Tibial artery (tissue), 4 donors: ENCODE results near the gene FOXJ3.
A peak's percentile ranks its signal among the peaks of the same experiment; 100 is the strongest.

ENCODE experiments used
- DNase-seq, 2 donors: peaks; one replicate each; pipeline ENCODE4 v3.0.0-alpha.2; 2019
- H3K27ac ChIP-seq, 2 donors: fragments of 200-600 bp; sonication (generic) in 1 of 2; 1 replicate in 1 of 2; 2 replicates in 1 of 2; pipeline ENCODE4 v1.5.1; 2018 to 2019; ENCODE audit warnings: mild to moderate bottlenecking in 1 of 2
- H3K27me3 ChIP-seq, 2 donors: fragments of 200-600 bp; sonication (generic) in 1 of 2; one replicate each; pipeline versions ENCODE4 v1.5.1 to v1.6.0; 2016 to 2019
- H3K36me3 ChIP-seq, 3 donors: fragments of 200-600 bp; sonication (generic) in 2 of 3; one replicate each; pipeline ENCODE4 v1.5.1; 2016 to 2019; ENCODE audit warnings: mild to moderate bottlenecking in 2 of 3
- H3K4me1 ChIP-seq, 4 donors: fragments of 200-600 bp; sonication (generic) in 2 of 4; 1 replicate in 3 of 4; 2 replicates in 1 of 4; pipeline ENCODE4 v1.5.1; 2016 to 2019
- H3K4me3 ChIP-seq, 2 donors: fragments of 200-600 bp; sonication (generic) in 1 of 2; 1 replicate in 1 of 2; 2 replicates in 1 of 2; pipeline ENCODE4 v1.5.1; 2018 to 2019; ENCODE audit warnings: mild to moderate bottlenecking in 2 of 2
- H3K9me3 ChIP-seq, 3 donors: fragments of 200-600 bp; sonication (generic) in 1 of 3; one replicate each; pipeline ENCODE4 v1.5.1; 2016 to 2019
- intact Hi-C: fragments of 100-400 bp; cut with DNase I; formaldehyde crosslinking; loops from one replicate; pipeline ENCODE4 v1.15.0; 2023; ENCODE audit warnings: low total_unique reads
- TF ChIP-seq, protein P1 (sequence below), 2 experiments: fragments of 200-600 bp in 1 of 2; fragments of 450-650 bp in 1 of 2; IDR thresholded peaks; one replicate each; pipeline ENCODE4 v1.5.1; 2017 to 2019; ENCODE audit warnings: antibody characterized with exemption in 2 of 2, mild to moderate bottlenecking in 1 of 2, moderate library complexity in 1 of 2

FOXJ3 gene

DNA sequence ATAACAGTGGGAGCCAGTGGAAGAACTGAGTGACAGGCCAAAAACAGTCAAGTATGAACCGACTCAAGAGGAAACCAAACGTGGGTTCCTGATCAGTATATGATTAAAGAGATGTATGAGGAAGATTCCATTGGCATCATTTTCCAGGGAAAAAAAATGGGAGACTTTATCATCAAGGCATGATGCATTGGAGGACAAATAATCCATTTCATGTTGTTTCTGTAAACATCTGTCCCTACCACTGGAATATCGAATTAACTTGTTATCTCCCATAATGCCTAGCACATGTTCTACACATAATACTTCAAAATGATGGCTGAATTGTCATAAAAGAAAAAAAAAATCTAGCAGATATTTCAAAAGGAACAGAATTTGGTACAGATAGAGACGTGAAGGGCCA lies 13.3 kb downstream of the FOXJ3 start:
- no peaks in the 10 kb centered on the region for H3K27me3 ChIP-seq
- H3K4me3 ChIP-seq: no peak overlapping the region
- H3K4me1 ChIP-seq: peaks cover 0 to 73% (median 35%) of the 10 kb centered on the region in 4 donors
- TF ChIP-seq, protein P1, sequence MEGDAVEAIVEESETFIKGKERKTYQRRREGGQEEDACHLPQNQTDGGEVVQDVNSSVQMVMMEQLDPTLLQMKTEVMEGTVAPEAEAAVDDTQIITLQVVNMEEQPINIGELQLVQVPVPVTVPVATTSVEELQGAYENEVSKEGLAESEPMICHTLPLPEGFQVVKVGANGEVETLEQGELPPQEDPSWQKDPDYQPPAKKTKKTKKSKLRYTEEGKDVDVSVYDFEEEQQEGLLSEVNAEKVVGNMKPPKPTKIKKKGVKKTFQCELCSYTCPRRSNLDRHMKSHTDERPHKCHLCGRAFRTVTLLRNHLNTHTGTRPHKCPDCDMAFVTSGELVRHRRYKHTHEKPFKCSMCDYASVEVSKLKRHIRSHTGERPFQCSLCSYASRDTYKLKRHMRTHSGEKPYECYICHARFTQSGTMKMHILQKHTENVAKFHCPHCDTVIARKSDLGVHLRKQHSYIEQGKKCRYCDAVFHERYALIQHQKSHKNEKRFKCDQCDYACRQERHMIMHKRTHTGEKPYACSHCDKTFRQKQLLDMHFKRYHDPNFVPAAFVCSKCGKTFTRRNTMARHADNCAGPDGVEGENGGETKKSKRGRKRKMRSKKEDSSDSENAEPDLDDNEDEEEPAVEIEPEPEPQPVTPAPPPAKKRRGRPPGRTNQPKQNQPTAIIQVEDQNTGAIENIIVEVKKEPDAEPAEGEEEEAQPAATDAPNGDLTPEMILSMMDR (IDR thresholded peaks at IDR 0.05): no peak
- H3K9me3 ChIP-seq: no peaks in the 10 kb centered on the region
- H3K27ac ChIP-seq: no peak overlapping the region
- H3K36me3 ChIP-seq: no peaks in the 10 kb centered on the region
- intact Hi-C loops: no loop called here
- no peak for DNase-seq

GRCh38 chr1:42320708-42321107 lies 14.3 kb downstream of the FOXJ3 start:
- Histone ChIP-seq H3K4me1 (peaks cover 0 to 84% (median 35%) of the 10 kb centered on the region in 4 donors), H3K27me3 (no peaks in the 10 kb centered on the region), H3K27ac (no peak overlapping the region), H3K9me3 (no peaks in the 10 kb centered on the region), H3K36me3 (no peaks in the 10 kb centered on the region), H3K4me3 (no peak overlapping the region)
- TF ChIP-seq, protein P1 (IDR thresholded peaks at IDR 0.05): no peak
- DNase-seq: no peak
- intact Hi-C loops: no loop called here

DNA sequence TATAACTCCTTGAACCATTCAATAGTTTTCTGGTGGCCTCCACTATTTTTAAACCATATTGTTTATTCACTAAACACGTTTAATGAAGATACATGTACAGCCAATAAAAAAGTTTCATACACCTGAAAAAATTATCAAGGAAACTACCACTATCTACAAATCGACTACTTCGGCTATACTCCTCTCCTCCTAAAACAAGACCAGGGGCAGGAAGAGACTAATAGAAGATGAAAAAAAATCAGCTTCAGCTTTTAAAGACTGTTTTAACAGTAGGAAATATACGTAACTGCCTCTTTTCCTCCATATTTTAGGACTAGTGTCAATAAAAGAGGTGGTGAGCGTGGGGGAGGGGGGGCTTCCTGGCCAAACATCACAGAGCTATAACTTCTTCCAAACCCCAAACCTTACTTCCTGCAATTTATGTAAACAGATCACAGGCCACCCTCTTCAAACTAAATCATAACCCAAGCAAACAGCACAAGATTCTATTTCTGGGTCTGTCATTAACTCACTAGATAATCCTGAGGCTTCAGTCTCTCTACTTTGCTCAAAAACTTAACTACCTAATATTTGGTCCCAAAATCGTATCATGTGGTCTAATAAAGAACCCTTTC lies 15.1 kb downstream of the FOXJ3 start:
- DNase-seq: no peak
- TF ChIP-seq, protein P1 (IDR thresholded peaks at IDR 0.05): no peak
- Histone ChIP-seq H3K36me3 (no peaks in the 10 kb centered on the region), H3K4me1 (peaks cover 0 to 85% (median 39%) of the 10 kb centered on the region in 4 donors), H3K4me3 (no peak overlapping the region), H3K27ac (peak overlapping the region; percentile 23 to 32), H3K9me3 (no peaks in the 10 kb centered on the region), H3K27me3 (no peaks in the 10 kb centered on the region)
- intact Hi-C loops: no loop called here

DNA sequence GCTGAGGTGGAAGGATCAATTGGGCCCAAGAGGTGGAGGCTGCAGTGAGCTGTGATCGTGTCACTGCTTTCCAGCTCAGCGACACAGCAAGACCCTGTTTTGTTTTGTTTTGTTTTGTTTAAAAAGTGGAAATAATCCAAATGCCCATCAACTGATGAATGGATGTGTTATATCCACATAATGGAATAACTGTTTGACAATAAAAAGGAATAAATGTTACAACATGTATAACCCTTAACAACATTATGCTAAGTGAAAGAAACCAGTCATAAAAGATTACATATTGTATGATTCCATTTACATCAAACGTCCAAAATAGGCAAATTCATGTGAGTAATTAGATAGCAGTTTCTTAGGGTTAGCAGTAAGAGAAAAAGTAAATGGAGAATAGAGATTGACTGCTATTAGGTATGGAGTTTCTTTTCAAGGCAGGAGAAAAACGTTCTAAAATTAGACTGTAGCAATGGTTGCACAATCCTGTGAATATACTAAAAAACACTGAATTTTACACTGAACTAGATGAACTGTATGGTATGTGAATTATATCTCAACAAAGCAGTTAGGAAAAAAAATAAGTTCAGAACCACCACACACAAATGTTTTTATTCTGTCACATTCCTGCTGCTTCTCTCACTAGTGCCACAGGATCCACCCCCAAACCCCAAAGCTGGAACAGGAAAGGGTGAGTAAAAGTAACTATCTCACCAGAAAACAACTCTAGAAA lies 15.7 kb downstream of the FOXJ3 start:
- Histone ChIP-seq H3K4me3 (no peak overlapping the region), H3K36me3 (no peaks in the 10 kb centered on the region), H3K9me3 (no peaks in the 10 kb centered on the region), H3K27ac (peak overlapping the region; percentile 23 to 32), H3K4me1 (peaks cover 0 to 81% (median 40%) of the 10 kb centered on the region in 4 donors), H3K27me3 (no peaks in the 10 kb centered on the region)
- no peak for DNase-seq
- TF ChIP-seq, protein P1 (IDR thresholded peaks at IDR 0.05): no peak
- intact Hi-C loops: no loop called here

GRCh38 chr1:42318601-42319000 lies 16.4 kb downstream of the FOXJ3 start:
- Histone ChIP-seq H3K36me3 (no peaks in the 10 kb centered on the region), H3K27me3 (no peaks in the 10 kb centered on the region), H3K4me3 (no peak overlapping the region), H3K4me1 (peaks cover 0 to 86% (median 43%) of the 10 kb centered on the region in 4 donors), H3K9me3 (no peaks in the 10 kb centered on the region), H3K27ac (peak overlapping the region; percentile 15 to 32)
- TF ChIP-seq, protein P1 (IDR thresholded peaks at IDR 0.05): no peak
- intact Hi-C loops: no loop called here
- no peak for DNase-seq
